Activated CD4-positive, alpha-beta T cell treated with anti-CD3 and anti-CD28 coated beads, Interleukin-2, amount 50 U/mL, for 48 hours (primary cell): ENCODE results near the gene CD86.

Source experiments
- DNase-seq, 2 experiments: peaks; one replicate each; pipeline ENCODE4 v3.0.0-alpha.2; 2020

Gene CD86

DNA sequence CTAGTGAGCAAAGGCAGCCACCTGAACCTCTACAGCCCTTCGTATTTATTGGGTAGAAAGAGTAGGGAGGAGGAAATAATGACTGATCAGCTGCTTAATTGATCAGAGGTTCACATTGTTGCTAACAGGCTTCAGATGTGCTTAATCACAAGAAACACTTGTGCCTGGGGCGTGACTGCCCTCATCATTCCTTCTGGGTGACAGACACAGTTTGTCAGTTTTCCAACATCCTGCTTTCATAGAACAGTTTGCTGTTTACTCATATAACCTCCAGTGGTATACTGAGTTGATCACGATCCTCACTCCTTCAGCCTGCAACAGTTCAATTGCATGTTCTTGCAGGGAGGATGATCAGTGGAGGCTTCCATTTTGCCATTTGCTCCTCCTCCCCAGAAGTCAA lies 114.7 kb downstream of the CD86 start:
- no peak for DNase-seq
